Activated B cell treated with CpG ODN at 0.5 μM for 24 hours (primary cell): ENCODE measurements around the gene FAM114A1. TPM values are rescaled to one million over a fixed set of nuclear protein-coding genes. Genes with fewer than 3 reads are reported as not detected.

ENCODE experiments used
- ATAC-seq: fragments of 200-7000 bp; cut with Tn5 transposase; one replicate; pipeline ENCODE4 v1.10.0; 2021; ENCODE audit warnings: low read depth, mild to moderate bottlenecking, moderate library complexity
- CTCF ChIA-PET: fragments of 350-600 bp; sonication (Branson Sonifier 250); formaldehyde crosslinking; loops from one replicate; lab custom pipeline; 2021; ENCODE audit warnings: antibody characterized with exemption; lab: Charles Lee
- POLR2A ChIA-PET: fragments of 350-600 bp; sonication (Branson Sonifier 250); formaldehyde crosslinking; loops from one replicate; lab custom pipeline; 2021; ENCODE audit warnings: antibody characterized with exemption; lab: Charles Lee
- DNase-seq: peaks from one replicate; pipeline ENCODE4 v3.0.0; 2022
- H3K27ac Mint-ChIP-seq: one replicate; pipeline ENCODE4 v1.8.0; 2020; ENCODE audit warnings: mixed read lengths
- H3K27me3 Mint-ChIP-seq: one replicate; pipeline ENCODE4 v1.8.0; 2021; ENCODE audit warnings: mixed read lengths
- H3K36me3 Mint-ChIP-seq: one replicate; pipeline ENCODE4 v1.8.0; 2021; ENCODE audit warnings: low read depth, mixed read lengths
- H3K4me1 Mint-ChIP-seq: one replicate; pipeline ENCODE4 v1.8.0; 2021; ENCODE audit warnings: mixed read lengths
- H3K4me3 Mint-ChIP-seq: one replicate; pipeline ENCODE4 v1.8.0; 2020; ENCODE audit warnings: mild to moderate bottlenecking, mixed read lengths
- H3K9me3 Mint-ChIP-seq: one replicate; pipeline ENCODE4 v1.8.0; 2020; ENCODE audit warnings: mixed read lengths
- CTCF ChIP-seq: fragments of 200-600 bp; IDR thresholded peaks from one replicate; pipeline ENCODE4 v1.8.0; 2022; ENCODE audit warnings: antibody characterized with exemption, mild to moderate bottlenecking
- intact Hi-C: fragments of 100-400 bp; cut with micrococcal nuclease; formaldehyde crosslinking; loops from one replicate; pipeline ENCODE4 v1.15.1; 2024
- total RNA-seq: library from RNA; stranded (reverse); gene quantifications from 2 replicates; pipeline ENCODE4 v1.2.3, GENCODE V29; 2022

The FAM114A1 gene
- total RNA-seq, 1 donor from 2014 or later: 3.3 TPM

- ATAC-seq (peak; percentile 42), DNase-seq (no peak)
- peak; percentile 40 for TF ChIP-seq CTCF
- H3K4me1 Mint-ChIP-seq: peaks cover 58% of the 10 kb centered on the region
- intact Hi-C loops: loop anchor here (1.0 to 5.0 kb wide), 11 partner anchors 11 to 794 kb away; partner anchors contain the start of genes TLR10 and TMEM156
- H3K4me3 Mint-ChIP-seq: peak within 1 kb of the TSS; percentile 82
- POLR2A ChIA-PET: interaction anchor here (0.9 to 4.6 kb wide), 16 partner anchors 10 to 185 kb away, joined by 3 to 88 read pairs (median 6); partner anchors contain the start of genes TLR1 and TLR10
- H3K27ac Mint-ChIP-seq: peak within 1 kb of the TSS; percentile 94
- CTCF ChIA-PET: interaction anchor here (0.9 to 3.9 kb wide), 12 partner anchors 10 to 278 kb away, joined by 3 to 73 read pairs (median 6); partner anchors contain the start of genes TLR1 and TLR10
- no peaks in the 10 kb centered on the region for H3K27me3 Mint-ChIP-seq
- H3K9me3 Mint-ChIP-seq: no peaks in the 10 kb centered on the region
- peaks cover 20% of the 10 kb centered on the region for H3K36me3 Mint-ChIP-seq
These were observed 10.9 kb upstream of the FAM114A1 start, which contains the start of gene TLR6 for GRCh38 chr4:38856524-38857337. Gene TLR6, minus strand, starts transcription at chr4:38856817. Its CDS starts 27,344 bp downstream, at chr4:38829473.

GRCh38 chr4:38857354-38858096 lies 10.1 kb upstream of the FAM114A1 start:
- H3K36me3 Mint-ChIP-seq: peaks cover 16% of the 10 kb centered on the region
- no peaks in the 10 kb centered on the region for H3K27me3 Mint-ChIP-seq
- TF ChIP-seq CTCF: no peak
- intact Hi-C loops: loop anchor here (2.0 to 5.0 kb wide), 6 partner anchors 19 to 795 kb away; partner anchors contain the start of gene TMEM156
- CTCF ChIA-PET: interaction anchor here (1.4 to 4.8 kb wide), 5 partner anchors 9 to 98 kb away, joined by 3 to 104 read pairs (median 63); partner anchors contain the start of gene TLR10
- POLR2A ChIA-PET: interaction anchor here (2.7 to 4.6 kb wide), 4 partner anchors 39 to 96 kb away, joined by 22 to 88 read pairs (median 78); partner anchors contain the start of genes TLR1 and TLR10
- peak overlapping the region; percentile 78 for H3K4me3 Mint-ChIP-seq
- DNase-seq: peak; percentile 42
- H3K4me1 Mint-ChIP-seq: peaks cover 54% of the 10 kb centered on the region
- ATAC-seq: peak; percentile 73
- H3K9me3 Mint-ChIP-seq: no peaks in the 10 kb centered on the region
- peak overlapping the region; percentile 94 for H3K27ac Mint-ChIP-seq

- ATAC-seq: no peak
- H3K27ac Mint-ChIP-seq: peak overlapping the region; percentile 94
- ChIA-PET POLR2A (interaction anchor here (1.9 to 3.2 kb wide), 2 partner anchors 53 to 97 kb away, joined by 16 to 21 read pairs; partner anchors contain the start of gene TLR1), CTCF (interaction anchor here (4.8 kb wide), 1 partner anchor 98 kb away, joined by 104 read pairs; no protein-coding TSS in a partner anchor)
- peaks cover 54% of the 10 kb centered on the region for H3K4me1 Mint-ChIP-seq
- peak overlapping the region; percentile 78 for H3K4me3 Mint-ChIP-seq
- H3K36me3 Mint-ChIP-seq: peaks cover 13% of the 10 kb centered on the region
- no peaks in the 10 kb centered on the region for H3K27me3 Mint-ChIP-seq
- DNase-seq: no peak
- intact Hi-C loops: loop anchor here (5.0 kb wide), 4 partner anchors 174 to 796 kb away; partner anchors contain the start of gene TMEM156
- H3K9me3 Mint-ChIP-seq: no peaks in the 10 kb centered on the region
- no peak for TF ChIP-seq CTCF
These were observed 9.5 kb upstream of the FAM114A1 start for GRCh38 chr4:38858097-38858420.

- no peak for ATAC-seq
- peaks cover 48% of the 10 kb centered on the region for H3K4me1 Mint-ChIP-seq
- no peak overlapping the region for H3K4me3 Mint-ChIP-seq
- no peaks in the 10 kb centered on the region for H3K27me3 Mint-ChIP-seq
- intact Hi-C loops: loop anchor here (5.0 kb wide), 4 partner anchors 173 to 797 kb away; partner anchors contain the start of gene TMEM156
- ChIA-PET CTCF (interaction anchor here (1.0 to 4.8 kb wide), 6 partner anchors 14 to 100 kb away, joined by 3 to 104 read pairs (median 16); partner anchors contain the start of genes TLR1 and TLR10), POLR2A (interaction anchor here (0.6 to 3.2 kb wide), 6 partner anchors 8 to 276 kb away, joined by 3 to 21 read pairs (median 5); partner anchors contain the start of genes FAM114A1 and TLR1)
- H3K36me3 Mint-ChIP-seq: peaks cover 11% of the 10 kb centered on the region
- peak overlapping the region; percentile 94 for H3K27ac Mint-ChIP-seq
- TF ChIP-seq CTCF: no peak
- H3K9me3 Mint-ChIP-seq: no peaks in the 10 kb centered on the region
- no peak for DNase-seq
These were observed 8.1 kb upstream of the FAM114A1 start for GRCh38 chr4:38859501-38859900.
